ENCODE measurements around the gene CRBN. TPM values are rescaled to one million over a fixed set of nuclear protein-coding genes. Genes with fewer than 3 reads are reported as not detected.

CRBN gene
- total and polyA plus RNA-seq, 12 donors = 18.2 to 63.2 (median 49.6) TPM

GRCh38 chr3:3212781-3213440, 33.4 kb upstream of the CRBN start:
- no peaks in the 10 kb centered on the region for H3K4me1 ChIP-seq
- TF ChIP-seq CTCF (IDR thresholded peaks at IDR 0.05) = no peak
- peaks cover 0 to 18% (median 0%) of the 10 kb centered on the region in 7 donors for H3K27me3 ChIP-seq
- no peak overlapping the region for H3K4me3 ChIP-seq
- no peaks in the 10 kb centered on the region for H3K9me3 ChIP-seq
- H3K27ac ChIP-seq = no peak overlapping the region
- intact Hi-C loops (cut with DNase I) = no loop called here
- ATAC-seq (no peak), DNase-seq (no peak)
- no peaks in the 10 kb centered on the region for H3K36me3 ChIP-seq
- 74 to 78% methylated on average over 7 of the region's 7 CpGs for WGBS, 2 donors

- Histone ChIP-seq H3K27ac (no peak overlapping the region), H3K4me1 (no peaks in the 10 kb centered on the region), H3K4me3 (no peak overlapping the region), H3K27me3 (peaks cover 0 to 20% (median 5%) of the 10 kb centered on the region in 7 donors), H3K9me3 (no peaks in the 10 kb centered on the region), H3K36me3 (no peaks in the 10 kb centered on the region)
- no peak for DNase-seq
- intact Hi-C loops (cut with DNase I) = no loop called here
- WGBS, 2 donors = 76 to 82% methylated on average over 2 of the region's 2 CpGs
- ATAC-seq = no peak
- TF ChIP-seq CTCF (IDR thresholded peaks at IDR 0.05) = no peak
Measured at GRCh38 chr3:3209714-3210113, 30.2 kb upstream of the CRBN start.

GRCh38 chr3:3209057-3209456, 29.6 kb upstream of the CRBN start:
- TF ChIP-seq CTCF (IDR thresholded peaks at IDR 0.05) = no peak
- Histone ChIP-seq H3K36me3 (no peaks in the 10 kb centered on the region), H3K9me3 (no peaks in the 10 kb centered on the region), H3K4me1 (no peaks in the 10 kb centered on the region), H3K4me3 (no peak overlapping the region), H3K27ac (no peak overlapping the region), H3K27me3 (peaks cover 0 to 22% (median 5%) of the 10 kb centered on the region in 7 donors)
- intact Hi-C loops (cut with DNase I) = no loop called here
- WGBS, 2 donors = 52 to 63% methylated on average over 1 of the region's 1 CpG
- DNase-seq = no peak
- ATAC-seq = no peak

- no peak for DNase-seq
Measured at GRCh38 chr3:3201611-3202010, 22.1 kb upstream of the CRBN start.

More at GRCh38 chr3:3201611-3202010, 22.1 kb upstream of the CRBN start:
- ATAC-seq = no peak
- intact Hi-C loops (cut with DNase I) = loop anchor here in 7 of 10 donors (2.0 to 5.0 kb wide), 6 partner anchors 796 to 1091 kb away; no protein-coding TSS in a partner anchor
- Histone ChIP-seq H3K36me3 (no peaks in the 10 kb centered on the region), H3K4me1 (no peaks in the 10 kb centered on the region), H3K27me3 (peaks cover 0 to 18% (median 0%) of the 10 kb centered on the region in 7 donors), H3K9me3 (no peaks in the 10 kb centered on the region), H3K4me3 (no peak overlapping the region), H3K27ac (no peak overlapping the region)
- WGBS, 2 donors = 76 to 84% methylated on average over 3 of the region's 3 CpGs
- TF ChIP-seq CTCF (IDR thresholded peaks at IDR 0.05) = no peak

Data from heart right ventricle (tissue), 16 donors.